Endothelial cell of hepatic sinusoid (primary cell): ENCODE measurements around the gene EEFSEC.

Source experiments
- in situ Hi-C: cut with HindIII; loops from 2 replicates; pipeline ENCODE4 v1.10.0; 2017; ENCODE audit warnings: low sequenced_read_pairs

EEFSEC gene

GRCh38 chr3:128215290-128215689 is 62.0 kb downstream of the EEFSEC start:
- in situ Hi-C loops: no loop called here

DNA sequence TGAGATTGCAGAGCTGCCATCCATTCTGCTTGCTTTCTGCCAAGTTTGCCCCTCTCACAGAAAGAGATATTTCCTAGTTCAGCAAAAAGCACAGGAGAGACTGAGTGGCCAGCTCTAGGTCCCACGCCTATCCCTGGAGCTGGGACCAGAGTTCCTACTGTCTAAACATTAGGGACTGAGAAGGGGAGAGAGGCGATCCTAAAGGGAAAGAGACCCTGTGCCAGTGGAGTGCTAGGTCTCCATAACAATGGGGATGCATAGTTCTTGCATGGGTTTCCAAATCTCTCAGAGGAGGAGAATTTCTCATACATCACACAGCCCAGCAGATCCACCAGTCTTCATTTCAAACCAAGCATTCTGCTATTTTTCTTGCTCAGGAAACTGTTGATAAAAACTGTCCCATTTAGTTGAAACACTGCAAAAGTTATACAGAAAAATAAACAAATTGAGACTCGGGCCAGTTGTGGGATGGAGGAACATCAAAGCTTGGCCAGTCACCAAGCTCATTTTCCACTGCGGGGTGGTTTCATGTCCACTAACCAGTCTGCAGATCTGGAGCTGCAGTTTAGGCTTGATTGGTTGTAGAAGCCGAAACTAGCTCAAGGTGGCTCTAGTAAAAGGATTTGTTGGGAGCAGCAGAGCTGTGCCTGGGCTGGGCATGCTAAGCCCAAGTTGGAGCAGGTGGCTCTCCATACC is 62.7 kb downstream of the EEFSEC start:
- in situ Hi-C loops: no loop called here

GRCh38 chr3:128217702-128218547 is 64.6 kb downstream of the EEFSEC start:
- in situ Hi-C loops: no loop called here

DNA sequence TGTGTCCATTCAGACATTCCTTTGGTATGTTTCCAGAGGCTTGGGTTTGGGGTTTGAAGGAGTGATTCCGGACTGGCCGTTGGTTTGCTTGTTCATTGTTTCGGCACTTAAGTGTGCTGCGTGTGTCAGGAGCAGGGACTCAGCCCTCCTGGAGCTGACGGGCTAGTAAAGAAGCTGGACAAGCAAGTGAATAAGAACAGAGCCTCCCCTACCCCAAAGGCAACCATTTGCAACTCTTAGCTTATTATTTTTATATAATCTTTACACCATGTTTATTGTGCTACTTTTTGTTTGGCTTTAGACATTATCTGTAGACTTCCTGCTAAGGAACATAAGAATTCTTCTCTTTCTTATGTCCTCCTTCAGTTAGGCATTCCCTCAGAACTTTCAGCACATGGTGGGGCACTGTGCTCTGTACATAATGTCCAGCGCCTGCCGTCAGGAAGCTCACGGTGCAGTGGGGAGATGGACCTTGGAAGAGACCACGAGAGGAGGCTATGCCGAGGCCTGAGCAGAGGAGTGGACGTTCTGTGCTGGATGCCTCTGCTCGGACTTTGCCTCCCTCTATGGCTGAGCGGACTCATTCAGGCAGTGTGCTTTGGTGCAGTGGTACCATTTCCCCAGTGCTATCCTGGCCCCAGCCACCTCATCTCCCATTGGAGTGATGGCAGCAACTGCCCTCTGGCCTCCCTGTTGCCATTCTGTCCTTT is 65.4 kb downstream of the EEFSEC start:
- in situ Hi-C loops: no loop called here

- in situ Hi-C loops: no loop called here
These were observed 68.0 kb downstream of the EEFSEC start for GRCh38 chr3:128221328-128221727.

- in situ Hi-C loops: no loop called here
These were observed 69.6 kb downstream of the EEFSEC start for GRCh38 chr3:128222796-128223385.

- in situ Hi-C loops: no loop called here
These were observed 73.0 kb downstream of the EEFSEC start for GRCh38 chr3:128226186-128226725.

DNA sequence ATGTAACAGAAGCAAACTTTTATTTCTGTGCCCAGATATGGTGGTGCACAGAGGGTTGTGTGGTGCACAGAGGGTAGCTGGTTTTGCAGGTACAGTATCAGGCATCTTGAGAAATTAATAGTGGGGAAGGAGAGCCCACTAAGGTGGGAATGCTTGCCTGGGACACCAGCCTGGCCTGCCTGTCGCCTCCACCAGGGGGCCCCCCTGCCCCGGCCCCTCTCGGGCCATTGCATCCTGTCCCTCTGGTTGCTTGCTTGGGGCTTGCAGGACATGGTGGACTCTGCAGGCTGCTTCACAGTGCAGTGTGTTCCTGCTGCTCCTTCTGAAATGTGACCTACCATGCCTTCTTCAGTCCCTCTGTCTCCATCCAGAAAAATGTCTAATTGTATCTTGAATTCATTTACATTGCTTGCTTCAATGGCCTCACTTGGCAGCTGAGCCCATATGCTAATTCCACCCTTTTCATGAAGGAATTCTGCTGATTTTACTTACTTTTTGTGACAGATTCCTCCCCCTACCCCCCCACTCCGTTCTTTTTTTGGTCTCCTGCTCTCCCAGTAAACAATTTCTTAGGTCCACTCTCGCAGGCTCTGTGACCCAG is 73.6 kb downstream of the EEFSEC start:
- in situ Hi-C loops: no loop called here

DNA sequence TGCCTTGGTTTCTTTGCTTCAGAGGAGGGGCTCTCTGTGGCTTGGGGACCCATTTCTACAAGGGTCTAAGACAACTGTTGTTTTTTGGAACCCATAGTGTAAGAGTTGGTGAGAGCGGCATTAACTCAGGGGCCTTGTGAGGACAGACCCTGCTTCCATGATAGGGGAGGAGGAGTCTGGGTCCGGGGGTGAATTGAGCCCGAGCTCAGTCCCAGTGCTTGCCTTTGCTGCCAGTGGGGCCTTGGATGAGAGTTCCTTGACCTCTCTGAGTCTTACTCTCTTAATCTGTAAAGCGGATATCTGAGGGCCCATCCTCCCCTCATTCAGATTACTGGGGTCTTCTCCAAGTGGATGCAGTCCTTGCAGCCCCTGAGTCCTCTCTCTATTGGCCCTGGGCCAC is 74.2 kb downstream of the EEFSEC start:
- in situ Hi-C loops: no loop called here

DNA sequence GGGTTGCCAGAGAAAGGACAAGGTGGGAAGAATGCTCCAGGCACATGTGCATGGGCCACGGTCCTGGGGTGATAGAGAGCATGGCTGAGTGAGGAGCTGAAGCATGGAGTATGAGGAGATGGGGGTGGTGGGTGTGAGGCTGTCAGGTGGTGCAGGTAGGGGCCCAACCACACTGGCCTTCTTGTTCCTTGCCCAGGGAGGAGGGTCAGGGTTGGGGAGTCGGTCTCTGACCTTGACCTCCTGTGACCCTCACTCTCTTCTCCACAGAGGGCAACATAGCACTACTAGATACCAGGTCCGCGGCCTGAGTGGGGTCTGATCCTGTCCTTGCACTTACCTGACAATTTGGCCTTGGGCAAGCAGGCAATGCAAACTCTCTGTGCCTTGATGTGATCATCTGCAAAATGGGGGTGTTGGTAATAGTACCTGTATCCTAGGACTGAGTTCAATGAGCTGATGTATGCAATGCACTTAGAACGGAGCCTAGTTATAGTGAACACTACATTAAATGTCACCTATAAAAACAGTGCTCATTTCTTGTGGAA is 75.2 kb downstream of the EEFSEC start:
- in situ Hi-C loops: no loop called here

- in situ Hi-C loops: no loop called here
These were observed 76.0 kb downstream of the EEFSEC start for GRCh38 chr3:128229106-128229857.

DNA sequence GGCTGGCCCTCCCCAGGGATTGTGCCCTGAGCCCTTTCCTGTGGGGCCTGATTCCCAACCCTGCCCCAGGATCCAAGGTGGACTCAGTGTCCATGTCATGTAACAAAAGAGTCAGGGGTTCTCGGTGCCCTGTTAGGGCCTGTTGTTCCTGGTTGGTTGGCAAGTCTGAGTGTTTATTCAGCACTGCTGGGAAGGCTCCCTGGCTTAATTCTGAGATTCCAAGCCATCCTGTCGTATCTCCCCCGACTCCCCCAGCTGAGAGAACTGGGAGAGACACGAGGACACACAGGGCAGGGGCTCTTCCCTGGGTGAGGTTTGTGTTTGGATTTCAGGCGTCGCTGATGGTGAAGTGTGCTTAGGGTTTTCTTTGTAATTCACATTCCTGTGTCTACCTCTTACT is 78.3 kb downstream of the EEFSEC start:
- in situ Hi-C loops: no loop called here

DNA sequence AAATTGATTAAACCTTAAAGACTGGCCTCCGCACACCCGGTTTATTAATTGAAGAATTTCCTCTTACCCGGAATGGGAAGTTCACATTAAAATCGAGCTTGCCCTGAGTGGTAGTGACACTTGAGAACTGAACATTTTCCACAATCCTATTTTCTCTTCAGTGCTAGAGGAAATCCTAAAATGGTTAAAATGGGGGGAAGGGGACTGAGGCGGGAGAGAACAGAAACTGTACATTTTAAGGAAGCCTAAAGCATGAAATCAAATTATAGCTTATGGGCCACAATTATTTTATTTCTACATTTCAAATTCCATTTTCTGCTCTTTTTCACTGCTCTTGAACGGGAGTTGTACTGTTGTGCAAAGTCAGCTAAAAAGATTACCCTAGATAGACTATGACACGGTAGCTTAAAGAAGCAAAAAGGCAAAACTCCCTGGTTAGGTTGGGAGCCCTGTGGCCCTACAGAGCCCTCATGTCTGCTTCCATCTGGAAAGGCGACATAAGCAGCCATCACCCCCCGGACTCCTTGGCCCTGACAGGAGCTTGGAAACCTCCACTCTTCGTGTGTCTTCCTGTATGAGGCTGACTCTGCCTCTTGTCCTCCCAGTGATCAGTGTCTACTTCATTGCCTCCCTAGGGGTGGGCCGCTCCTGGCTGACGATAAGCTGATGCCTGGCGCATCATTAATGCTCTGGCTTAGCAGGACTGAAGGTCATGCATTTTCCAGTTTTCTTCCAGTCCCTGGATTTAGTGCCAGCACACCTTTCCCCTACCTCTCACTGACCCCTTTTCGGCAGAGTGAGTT is 79.3 kb downstream of the EEFSEC start:
- in situ Hi-C loops: no loop called here

DNA sequence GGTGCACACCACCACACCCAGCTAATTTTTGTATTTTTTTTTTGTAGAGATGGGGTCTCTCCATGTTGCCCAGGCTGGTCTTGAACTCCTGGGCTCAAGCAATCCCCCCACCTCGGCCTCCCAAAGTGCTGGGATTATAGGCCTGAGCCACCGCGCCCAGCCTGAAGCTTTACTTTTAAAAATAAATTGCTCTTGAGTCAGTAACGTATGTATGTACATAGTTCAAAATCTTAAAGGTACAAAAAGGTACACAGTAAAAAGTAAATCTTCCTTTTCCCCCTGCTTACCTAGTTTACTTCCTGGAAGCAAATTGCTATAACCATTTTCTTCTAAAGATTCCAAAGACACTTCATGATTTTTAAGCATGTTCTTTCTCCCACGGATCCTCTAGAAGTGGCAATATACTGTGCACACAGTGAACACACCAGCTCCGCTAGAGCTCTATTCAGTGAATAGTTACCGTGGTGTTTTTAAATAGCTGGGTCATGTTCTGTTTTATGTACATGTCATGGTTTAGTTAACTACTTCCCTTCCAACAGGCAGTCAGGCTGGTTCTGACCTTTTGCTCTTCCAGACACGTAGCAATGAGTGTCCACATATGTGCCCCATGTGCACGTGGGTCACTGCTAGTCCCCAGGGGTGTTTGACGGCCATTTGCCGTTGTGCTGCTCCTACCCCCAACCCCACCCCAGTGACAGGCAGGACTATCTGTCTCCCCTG is 82.1 kb downstream of the EEFSEC start:
- in situ Hi-C loops: no loop called here

DNA sequence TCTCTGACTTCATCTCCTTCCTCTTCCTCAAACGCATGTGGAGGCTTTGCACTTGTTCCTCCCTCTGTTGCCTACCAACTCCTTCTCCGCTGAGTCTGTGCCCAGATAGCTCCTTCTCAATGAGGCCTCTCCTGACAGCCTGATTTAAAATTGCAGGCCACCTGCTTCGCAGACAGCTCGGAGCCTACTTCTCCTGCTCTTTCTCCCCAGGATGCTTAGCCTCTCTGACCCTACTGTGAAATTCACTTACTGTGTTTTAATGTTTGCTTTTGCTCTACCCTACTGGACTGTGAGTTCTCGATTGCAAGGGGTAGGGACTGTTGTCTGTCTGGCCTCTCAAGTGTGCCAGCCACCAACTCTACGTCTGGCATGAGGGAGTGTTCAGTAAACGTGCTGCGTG is 83.4 kb downstream of the EEFSEC start:
- in situ Hi-C loops: no loop called here

DNA sequence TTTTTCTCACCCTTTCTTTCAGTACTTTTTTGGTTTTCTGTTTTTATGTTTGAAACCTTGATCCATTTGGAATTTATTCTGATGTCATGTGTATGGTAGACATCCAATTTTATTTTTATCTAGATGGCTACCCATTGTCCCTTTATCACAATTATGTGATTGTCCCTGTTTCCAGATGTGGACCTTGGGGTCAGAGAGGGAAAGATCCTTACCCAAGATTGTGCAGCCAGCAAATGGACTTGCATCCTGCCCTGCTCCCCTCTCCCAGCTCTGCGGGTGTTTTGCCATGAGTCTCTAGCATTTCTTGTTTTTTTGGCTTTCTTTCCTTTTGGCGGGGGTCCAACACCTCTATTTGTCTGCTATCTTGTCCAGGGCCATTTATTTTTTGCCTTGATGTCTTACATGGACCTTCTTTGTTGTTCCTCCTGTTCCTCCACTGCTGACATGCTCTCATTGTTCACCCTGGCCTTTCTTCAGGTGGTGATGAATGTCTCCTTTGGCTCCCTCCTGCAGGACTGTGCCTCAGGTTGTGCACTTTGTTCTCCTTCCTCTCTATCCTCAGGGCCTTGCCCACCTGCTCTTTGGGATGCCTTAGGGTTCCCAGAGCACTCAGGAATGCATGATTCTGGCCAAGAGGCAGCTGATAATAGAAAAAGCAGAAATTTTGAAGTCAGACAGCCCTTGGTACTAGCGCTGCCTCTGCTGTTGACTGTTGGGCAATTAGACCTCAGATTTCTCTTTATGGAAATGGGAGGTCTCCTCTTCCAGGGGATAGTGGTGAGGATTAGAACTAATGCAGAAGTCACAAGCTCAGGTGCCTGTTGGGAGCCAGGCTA is 84.3 kb downstream of the EEFSEC start:
- in situ Hi-C loops: no loop called here

- in situ Hi-C loops: no loop called here
These were observed 84.9 kb downstream of the EEFSEC start for GRCh38 chr3:128238184-128238489.

DNA sequence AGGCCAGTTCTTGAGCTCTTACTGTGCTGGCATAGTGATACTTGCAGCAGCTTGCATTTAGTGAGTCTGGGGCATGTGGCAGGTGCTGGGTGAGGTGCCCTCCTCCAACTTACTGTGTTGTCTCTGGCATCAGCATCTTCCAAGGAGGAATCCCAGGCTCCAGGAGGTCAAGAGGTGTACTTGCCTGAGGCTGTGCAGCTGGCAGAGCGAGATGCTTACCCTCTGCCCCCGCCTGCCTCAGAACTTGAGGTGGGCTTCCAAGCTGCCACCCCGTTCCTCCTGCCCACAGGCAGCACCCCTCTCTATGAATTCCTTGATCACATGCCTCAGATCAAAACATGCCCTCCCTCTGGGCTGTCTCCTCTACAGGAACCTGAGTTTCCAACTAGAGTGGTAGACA is 86.0 kb downstream of the EEFSEC start:
- in situ Hi-C loops: no loop called here
